RKO (cell line): ENCODE data around the gene EXD3.

ENCODE experiments used
- DNase-seq: peaks from one replicate; pipeline ENCODE4 v3.0.0-alpha.2; 2016; ENCODE audit warnings: low spot score

EXD3 gene

DNA sequence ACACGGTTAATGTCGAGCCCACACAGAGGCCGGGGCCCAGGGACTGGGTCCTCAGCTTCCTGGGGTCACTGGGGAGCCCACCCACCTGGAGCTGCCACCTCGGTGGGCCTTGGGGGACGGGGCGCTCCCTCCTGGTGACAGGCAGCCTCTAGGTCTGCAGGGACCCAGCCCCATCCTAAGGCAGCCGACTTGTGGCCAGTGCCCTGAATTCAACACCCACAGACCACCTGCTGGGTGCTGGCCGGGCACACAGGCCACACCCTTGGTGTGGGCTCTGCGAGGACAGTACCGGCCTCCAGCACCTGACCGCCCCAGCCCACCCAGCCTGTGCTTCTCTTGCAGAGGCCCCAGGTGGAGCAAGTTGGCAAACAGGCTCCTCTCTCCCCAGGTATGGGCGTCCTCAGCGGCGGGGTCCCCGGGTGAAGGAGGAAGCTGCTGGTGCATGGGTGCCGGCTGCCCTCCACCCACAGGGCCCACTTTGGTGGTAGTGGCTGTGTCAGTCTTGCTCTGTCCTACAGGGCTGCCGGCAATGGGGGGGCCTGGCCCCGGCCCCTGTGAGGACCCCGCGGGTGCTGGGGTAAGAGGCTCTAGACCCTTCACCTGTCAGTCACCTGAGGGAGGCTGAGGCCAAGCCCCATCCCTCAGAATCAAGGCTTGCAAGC, 9.9 kb upstream of the EXD3 start:
- DNase-seq = no peak

DNA sequence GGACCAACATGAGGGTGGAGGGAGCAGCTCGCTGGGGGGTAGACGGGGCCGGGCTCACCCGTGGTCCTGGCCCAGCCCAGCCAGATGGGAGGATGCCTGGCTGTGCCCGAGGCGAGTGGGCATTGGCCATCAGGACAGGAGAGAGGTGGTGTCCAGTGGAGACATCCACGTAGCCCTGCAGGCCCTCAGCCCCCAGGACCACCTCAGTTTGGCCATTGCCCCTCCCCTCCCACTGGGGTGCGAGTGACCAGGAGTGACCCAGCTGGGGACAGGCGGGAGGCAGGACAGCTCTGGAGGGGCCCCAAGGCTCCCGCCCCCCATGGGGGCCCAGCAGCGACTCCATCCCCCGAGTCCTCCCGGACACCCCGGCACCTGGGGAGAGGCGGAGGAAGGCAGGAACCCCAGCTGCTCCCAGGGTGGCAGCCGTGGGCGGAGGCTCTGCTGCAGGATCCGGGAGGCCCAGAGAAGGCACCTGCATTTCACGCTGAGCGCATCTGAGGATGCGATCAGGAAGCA, 8.5 kb upstream of the EXD3 start:
- no peak for DNase-seq

DNA sequence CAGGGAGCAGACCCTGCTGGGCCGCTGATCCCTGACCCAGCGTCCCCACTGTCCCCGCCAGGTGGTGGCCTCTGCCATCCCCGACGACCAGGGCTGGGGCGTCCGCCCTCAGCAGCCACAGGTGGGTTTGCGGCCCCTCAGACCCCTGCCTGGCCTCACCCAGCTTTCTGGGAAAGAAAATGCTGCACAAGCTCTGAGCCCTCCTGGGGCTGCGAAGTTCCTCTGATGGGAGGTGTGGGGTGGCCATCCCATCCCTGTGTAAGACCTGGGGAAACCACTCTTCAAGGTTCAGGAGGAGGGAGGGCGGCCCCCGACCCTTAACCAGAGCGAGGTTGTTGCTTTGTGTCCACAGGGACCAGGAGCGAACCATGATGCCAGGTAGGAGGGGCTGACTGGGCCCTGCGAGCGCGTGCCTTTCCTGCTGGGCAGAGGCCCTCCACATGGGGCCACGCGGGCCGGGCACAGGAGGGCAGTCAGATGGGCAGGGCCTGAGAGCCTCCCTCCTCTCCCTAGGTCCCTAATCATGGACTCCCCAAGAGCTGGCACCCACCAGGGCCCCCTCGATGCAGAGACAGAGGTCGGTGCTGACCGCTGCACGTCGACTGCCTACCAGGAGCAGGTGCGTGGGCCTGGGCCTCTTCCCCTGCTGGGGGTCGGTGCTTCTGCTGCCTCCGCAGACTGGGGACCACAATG, 7.9 kb upstream of the EXD3 start:
- DNase-seq = no peak

DNA sequence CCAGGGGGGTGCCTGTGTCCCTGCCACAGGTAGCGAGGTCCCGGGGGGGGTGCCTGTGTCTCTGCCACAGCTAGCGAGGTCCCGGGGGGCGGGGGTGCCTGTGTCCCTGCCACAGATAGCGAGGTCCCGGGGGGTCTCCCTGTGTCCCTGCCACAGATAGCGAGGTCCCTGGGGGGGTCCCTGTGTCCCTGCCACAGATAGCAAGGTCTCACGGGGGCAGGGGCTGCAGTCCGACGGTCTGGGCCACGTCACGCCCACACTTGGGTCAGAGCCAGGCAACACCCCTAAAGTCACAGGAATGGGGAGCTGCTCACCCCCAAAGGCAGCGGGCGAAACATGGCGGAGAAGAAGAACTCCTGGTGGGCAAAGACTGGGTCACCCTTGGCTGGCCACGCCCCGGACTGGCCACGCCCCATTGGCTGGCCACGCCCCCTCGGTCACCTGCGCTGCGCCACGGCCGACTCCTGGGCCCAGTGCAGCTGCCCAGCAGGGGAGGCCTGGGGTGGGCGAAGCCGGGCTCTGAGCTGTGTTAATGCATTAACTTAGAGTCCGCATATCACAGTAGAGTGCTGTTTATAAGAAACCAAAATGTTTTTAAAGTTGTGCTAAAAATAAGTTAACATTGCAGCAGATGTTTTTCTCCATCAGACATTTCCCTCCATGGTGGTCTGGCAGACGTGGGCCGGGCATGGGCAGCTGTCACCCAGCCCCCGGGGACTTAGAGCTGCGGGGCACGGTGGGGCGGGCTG, 7.2 kb upstream of the EXD3 start:
- peak; percentile 44 for DNase-seq

DNA sequence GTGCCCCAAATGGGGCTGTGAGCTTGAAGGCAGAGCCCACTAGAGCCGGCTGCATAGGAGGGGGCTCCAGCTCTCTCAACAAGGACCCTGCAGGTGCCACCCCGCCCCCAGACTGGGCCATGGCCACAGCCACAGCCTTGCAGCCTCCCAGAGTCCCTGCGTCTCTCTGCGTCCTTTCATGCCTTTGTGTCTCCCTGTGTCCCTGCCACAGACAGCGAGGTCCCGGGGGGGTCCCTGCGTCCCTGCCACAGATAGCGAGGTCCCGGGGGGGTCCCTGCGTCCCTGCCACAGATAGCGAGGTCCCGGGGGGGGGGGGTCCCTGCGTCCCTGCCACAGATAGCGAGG, 6.6 kb upstream of the EXD3 start:
- no peak for DNase-seq

DNA sequence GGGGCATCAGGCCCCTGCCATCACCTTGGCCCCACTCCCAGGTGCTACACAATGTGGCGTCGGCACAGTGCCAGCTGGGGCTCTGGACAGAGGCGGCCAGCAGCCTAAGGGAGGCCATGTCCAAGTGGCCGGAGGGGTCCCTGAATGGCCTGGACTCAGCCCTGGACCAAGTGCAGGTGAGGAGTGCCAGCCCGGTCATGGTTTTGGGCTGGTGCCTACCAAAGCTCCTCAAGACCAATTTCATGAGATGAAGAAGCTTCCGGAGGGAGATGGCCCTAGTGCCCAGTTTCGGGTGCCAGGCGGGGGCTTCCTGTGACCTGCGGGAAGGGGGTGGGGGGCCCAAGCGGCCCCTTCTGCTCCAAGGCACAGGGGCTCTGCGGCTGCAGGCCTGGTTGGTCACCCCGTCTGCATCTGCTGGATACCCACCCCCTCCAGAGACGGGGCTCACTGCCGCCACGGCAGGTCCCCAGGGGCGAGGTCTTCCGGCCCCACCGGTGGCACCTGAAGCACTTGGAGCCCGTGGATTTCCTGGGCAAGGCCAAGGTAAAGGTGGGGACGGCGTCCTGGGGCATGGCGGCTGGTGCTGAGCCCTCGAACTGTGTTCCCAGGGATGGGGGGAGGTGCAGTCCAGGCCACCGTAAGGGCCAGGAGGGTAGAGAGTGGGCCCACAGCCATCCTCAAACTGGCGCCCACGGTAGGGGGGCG, 6.0 kb upstream of the EXD3 start:
- DNase-seq = no peak

DNA sequence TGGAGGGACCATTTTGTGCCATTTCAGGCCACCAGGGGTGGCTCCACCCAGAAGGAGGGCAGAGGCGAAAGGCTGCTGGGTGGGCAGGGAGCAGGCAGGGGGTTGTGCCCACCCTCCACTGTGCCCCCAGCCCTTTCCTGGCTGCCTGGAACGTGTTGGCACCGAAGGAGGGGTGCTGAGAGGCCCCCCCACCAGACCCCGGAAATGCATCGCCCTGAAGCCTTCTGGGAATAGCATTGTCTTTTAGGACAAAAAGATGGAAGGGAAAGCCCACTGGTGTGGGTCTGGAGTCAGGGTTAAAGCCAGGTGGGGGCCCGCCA, 5.3 kb upstream of the EXD3 start:
- no peak for DNase-seq

DNA sequence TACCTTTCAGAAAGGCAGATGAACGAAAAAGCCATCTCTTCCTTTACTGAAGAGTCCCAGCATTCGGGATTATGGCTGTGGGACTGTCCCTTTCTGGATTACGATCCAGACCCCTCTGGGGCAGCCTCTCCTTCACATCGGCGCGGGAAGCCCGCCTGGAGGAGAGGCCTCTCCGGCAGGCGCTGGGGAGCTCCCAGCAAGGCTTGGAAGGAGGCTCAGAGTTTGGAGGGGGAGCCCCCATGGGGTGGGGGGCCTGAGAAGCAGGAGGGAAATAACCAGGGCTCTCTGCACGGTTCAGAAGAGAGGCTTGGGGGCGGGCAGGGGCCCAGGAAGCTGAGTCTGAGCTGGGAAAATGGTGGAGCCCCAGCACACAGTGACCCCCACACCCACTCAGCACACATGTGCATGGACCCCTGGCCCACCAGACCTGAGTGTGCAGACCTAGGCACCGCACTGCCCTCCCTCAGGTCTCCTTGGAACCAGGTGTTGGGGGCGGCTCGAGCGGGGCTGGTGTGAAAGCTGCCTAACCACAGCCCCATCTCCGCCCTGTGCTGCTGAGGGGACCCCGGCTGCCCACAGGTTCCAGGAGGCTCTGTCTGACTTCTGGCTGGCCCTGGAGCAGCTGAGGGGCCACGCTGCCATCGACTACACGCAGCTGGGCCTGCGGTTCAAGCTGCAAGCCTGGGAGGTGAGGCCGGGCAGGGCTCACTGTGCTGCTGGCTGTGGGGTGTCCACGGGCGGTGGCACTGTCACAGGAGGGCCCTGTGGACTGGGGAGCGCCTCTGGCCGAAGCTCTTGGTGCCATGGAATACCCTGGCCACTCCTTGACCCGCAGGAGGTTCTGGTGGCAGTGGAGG, 4.7 kb upstream of the EXD3 start:
- DNase-seq = no peak

DNA sequence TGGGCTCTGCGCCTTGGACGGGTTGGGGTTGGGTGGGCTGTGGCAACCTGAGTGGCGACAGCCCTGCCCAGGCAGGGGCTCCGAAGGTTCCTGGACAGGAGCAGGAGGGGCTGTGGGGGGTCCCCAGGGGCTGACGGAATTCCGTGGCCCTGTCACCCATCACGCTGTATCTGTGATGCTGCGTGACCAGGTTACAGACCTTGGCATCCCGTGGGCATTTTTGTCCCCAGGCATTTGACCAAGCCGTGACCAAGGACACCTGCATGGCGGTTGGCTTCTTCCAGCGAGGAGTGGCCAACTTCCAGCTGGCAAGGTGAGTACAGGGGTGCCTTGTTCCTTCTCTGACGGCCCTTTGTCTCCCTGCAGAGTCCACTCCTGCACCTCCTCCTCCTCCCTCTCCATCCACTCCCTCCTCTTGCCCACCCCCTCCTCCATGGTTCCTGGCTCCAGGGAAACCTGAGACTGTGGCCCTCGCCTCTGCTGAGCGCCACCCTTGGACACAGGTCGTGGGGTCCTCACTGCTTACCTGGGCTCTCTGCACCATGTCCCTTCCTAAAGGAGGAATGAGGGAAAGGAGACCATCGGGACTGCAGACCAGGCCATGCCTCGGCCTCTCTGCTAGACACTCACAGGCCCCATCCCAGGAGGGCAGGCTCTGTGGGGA, 3.2 kb upstream of the EXD3 start:
- DNase-seq = no peak

DNA sequence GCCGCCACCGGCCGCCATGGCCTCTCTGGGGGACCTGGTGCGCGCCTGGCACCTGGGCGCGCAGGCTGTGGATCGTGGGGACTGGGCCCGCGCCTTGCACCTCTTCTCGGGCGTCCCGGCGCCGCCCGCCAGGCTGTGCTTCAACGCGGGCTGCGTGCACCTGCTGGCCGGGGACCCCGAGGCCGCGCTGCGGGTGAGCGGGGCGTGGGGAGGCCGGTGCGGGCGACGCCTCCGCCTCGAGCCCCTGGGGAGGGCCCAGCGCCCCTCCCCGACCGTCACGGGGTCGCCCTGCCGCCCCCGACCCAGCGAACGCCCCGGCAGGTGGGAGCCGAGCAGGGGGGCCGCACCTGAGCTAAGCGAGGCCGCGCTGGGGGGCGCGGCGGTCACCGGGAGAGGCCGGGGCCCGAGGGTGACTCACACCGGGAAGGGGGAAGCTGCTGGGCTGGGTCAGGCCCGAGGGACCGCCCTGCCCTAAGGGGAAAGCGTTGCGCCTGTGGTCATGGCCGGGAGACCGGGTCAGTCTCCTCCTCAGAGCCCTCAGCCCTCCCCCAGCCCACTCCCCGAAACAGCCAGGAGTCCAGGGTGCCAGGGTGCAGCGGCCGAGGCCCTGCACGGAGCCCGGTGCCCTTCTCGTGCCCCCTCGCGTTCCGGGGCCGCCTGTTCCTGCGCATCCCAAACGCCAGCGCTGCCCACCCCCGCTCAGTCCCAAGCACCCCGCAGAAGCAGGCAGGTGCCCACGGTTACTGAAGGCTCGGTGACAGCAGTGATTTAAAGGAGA, 741 bp upstream of the EXD3 start:
- DNase-seq = peak; percentile 85

DNA sequence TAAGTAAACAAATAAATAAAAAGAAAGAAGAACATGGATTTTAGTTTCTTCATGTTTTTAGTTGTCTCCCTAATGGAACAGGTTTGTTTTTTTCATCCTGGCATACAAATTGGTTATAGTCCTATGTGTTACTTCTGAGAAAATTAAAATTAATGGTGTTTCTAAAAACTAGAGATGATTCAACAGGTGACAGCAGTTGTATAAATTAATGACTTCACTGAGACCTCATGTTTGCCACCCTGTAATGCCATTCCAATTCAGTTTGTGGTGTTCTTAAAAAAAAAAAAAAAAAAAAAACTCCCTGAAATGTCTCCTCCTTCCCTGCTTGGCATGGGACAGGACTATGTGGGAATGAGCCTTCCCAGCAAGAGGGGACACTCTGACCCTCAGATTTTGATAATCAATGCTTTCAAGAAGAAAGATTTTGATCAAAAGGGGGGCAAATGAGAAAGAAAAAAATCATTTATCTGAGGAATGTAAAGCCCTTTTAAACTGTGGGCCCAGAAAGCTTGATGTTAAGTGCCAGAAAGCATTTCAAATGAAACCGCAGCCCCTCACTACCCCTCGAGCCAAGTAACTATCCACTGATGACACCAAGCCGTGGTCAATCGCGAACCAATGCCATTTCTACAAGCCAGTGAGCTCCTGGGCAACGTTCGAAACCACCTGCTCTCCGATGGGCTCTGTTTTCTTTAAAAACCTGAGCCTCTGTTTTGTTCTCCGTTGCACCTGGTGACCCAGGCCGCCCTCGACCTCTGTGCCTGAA, 941 bp downstream of the EXD3 start:
- DNase-seq = peak; percentile 60

DNA sequence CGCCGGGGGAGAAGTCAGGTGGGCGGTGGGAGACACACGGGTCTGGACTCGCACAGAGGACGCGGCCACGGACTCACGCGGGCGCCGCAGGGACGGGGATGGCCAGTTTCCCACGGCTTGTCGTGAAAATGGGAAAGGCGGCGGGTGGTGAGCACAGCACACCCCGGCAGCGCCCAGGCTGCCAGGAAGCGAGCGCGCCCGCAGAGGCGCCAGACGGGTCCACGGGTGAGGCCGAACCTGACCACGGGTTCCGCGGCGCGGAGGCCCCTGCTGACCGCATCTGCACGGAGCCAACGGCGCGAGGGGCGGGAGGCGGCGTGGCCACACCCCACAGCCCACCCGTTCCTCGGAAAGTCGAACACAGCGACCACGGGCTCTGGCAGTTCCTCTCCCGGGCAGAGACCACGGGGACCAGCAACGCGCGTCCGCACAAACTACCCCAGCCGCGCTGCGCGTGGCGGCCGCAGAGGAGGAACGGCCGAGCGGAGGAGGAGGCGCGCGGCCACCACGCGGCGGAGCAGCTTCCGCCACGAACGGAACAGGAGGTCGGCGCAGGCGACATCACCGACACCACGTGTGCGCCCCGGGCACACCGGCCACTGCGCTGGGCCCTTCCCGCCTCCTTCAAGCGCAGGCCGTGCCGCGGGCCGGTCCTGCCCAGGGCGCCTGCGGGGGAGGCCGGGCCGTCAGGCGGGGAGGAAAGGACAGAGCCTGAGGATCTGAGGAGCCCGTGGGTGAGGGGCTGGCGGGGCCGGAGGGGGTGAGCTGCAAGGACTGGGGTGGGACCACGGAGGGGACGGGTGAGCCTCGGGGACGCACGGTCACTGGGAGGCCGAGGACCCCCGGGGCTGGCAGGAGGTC, 5.6 kb downstream of the EXD3 start:
- no peak for DNase-seq

DNA sequence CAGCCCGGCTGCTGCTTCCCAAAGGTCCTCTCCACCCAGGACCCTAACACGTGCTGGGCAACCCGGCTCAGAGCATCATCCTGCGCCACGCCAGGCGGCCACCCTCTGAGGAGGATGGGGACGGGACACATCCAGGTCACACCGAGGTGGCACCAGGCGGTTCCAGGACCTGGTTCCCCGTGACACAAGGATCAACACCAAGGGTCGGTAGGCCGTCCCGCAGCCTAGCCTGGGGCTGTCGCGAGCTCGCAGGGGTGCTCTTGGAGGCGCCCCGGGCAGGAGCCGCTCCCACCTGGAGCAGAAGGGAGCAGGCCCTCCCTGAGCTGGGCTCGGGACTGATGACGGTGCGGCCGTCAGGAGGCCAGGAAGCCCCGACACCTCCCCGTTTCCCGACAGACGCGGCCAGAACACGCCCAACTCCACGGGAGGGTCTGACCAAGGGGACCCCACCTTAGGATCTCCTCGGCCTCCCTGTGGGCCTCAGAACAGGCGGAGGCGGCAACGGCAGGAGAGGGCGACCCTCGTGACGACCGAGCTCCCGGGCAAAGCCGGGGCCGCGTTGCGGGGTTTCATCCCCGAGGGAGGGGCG, 6.3 kb downstream of the EXD3 start:
- no peak for DNase-seq

DNA sequence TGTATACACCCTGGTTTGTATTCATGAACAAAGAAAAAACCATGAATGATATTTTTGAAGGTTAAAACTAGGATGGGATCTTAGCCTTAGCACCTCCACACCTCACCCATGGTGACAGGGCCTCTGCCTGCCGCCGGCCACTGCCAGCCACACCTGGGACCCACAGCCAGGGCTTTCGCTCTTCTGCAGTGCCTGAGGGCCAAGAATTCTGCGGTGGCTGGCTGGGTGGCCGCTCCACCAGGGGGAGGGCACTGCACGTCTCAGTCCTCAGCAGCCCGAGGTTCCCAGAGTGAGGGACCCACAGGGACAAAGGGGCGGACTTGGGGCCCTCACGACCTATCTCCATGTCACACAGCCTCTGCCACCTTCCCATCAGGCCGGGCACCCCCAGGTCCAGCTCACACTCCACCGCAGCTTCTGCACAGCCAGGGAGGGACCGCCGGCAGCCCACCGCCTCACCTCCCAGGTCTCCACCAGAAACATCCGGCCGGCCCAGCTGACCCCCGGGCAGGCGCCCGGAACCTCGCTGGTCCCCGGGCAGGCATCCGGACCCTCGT, 6.9 kb downstream of the EXD3 start:
- no peak for DNase-seq

DNA sequence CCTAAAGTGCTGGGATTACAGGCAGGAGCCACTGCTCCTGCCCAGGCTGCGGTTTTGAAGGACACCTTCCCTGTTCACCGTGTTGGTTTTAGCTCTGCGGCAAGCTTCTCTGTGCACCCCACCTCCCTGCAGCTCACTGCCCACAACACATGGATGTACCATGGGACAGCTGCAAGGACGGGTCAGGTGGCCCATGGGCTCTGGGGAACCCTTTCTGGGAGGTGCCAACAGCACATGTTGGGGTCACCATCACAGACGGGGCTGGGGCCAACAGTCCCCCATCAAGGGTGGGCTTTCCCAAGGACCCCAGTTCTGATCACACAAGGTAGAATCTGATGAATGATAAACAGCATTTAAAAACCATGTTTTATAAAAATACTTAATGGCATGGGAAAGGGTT, 7.5 kb downstream of the EXD3 start:
- no peak for DNase-seq

DNA sequence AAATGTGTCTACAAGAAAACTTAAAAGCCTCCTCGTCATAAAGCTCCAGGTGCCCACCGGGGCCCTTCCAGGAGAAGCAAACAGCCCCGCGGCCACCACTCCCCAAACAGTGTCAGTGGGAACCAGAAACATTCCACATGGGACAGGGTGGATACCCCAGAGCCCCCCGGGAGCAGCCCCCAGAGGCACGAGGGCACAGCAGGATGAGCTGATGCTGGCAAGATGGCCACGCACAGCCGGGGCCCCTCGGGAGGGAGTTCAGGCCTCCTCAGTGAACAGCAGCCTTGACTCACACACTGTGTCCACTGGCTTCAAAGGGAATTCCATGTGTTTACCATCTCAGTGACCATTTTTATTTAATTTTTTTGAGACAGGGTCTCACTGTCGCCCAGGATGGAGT, 10.5 kb downstream of the EXD3 start:
- no peak for DNase-seq

DNA sequence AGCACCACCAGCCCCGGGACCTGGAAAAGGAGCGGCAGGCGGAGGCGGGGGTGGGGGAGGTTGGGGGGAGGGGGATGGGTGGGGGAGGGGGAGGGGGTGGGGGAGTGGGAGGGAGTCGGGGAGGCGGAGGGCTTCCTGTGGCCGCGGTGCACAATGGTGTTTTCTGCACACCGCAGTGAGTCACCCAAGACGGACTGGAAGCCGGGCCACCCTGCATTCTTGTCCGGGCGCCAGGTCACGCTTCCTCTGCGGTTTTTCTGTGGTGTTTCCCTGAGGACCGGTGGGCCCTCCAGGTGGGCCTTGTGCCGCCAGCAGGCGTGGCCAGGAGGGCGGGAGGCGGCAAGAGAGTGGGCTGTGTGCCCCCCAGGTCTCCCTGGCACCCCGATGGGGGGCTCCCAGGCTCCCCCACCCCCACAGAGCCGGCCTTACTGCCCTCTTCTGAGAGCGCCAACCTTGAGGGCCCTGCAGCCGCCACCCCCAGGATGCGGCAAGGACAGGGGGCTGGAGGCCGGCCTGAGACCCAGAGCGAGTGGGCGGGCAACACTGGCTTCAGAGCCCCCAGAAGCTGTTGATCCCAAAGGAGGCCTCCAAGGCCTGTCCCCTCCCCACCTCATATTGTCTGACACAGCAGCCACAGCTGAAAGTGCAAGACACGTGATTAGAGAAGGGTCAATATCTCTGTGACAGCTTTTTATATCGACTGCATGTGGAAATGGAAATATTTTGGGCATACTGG, 11.1 kb downstream of the EXD3 start:
- DNase-seq = peak; percentile 81
